Endometrium (tissue), 2 donors: ENCODE data around the gene NTSR1.
"Not testable (repeated sequence)": the region's sequence is repeated elsewhere in the genome, so short reads cannot be mapped to it uniquely, and the experiment has no call there.

ENCODE experiments used
- FAIRE-seq: peaks from 2 replicates; lab custom pipeline; 2012; peaks lifted over from hg19 to GRCh38; lab: Jason Lieb, UNC
- donor health status: control.
- donor health status: control.

NTSR1 gene

GRCh38 chr20:62674370-62674769 is 34.3 kb upstream of the NTSR1 start:
- no peak for FAIRE-seq

GRCh38 chr20:62675156-62675876 is 33.3 kb upstream of the NTSR1 start:
- no peak for FAIRE-seq

GRCh38 chr20:62675877-62676260 is 32.8 kb upstream of the NTSR1 start:
- no peak for FAIRE-seq

- no peak for FAIRE-seq
Observed at GRCh38 chr20:62676976-62677375, 31.7 kb upstream of the NTSR1 start.

- no peak for FAIRE-seq
Observed at GRCh38 chr20:62677678-62678077, 31.0 kb upstream of the NTSR1 start.

GRCh38 chr20:62678553-62678952 is 30.1 kb upstream of the NTSR1 start:
- FAIRE-seq = no peak

- FAIRE-seq = no peak
Observed at GRCh38 chr20:62679978-62680589, 28.6 kb upstream of the NTSR1 start.

GRCh38 chr20:62682912-62683517 is 25.6 kb upstream of the NTSR1 start:
- no peak for FAIRE-seq

- FAIRE-seq = not testable (repeated sequence)
Observed at GRCh38 chr20:62683660-62684322, 24.8 kb upstream of the NTSR1 start.

GRCh38 chr20:62684981-62685380 is 23.7 kb upstream of the NTSR1 start:
- FAIRE-seq = no peak

GRCh38 chr20:62685781-62686555 is 22.7 kb upstream of the NTSR1 start:
- FAIRE-seq = no peak

GRCh38 chr20:62686869-62687830 is 21.5 kb upstream of the NTSR1 start:
- FAIRE-seq = no peak

- no peak for FAIRE-seq
Observed at GRCh38 chr20:62688083-62688482, 20.6 kb upstream of the NTSR1 start.

GRCh38 chr20:62688855-62689460 is 19.7 kb upstream of the NTSR1 start:
- no peak for FAIRE-seq

GRCh38 chr20:62689861-62690260 is 18.8 kb upstream of the NTSR1 start:
- FAIRE-seq = no peak

GRCh38 chr20:62690261-62690820 is 18.3 kb upstream of the NTSR1 start:
- no peak for FAIRE-seq

- FAIRE-seq = no peak
Observed at GRCh38 chr20:62691487-62691886, 17.1 kb upstream of the NTSR1 start.

- no peak for FAIRE-seq
Observed at GRCh38 chr20:62692176-62692575, 16.5 kb upstream of the NTSR1 start.

GRCh38 chr20:62692801-62693523 is 15.7 kb upstream of the NTSR1 start:
- FAIRE-seq = no peak

- FAIRE-seq = no peak
Observed at GRCh38 chr20:62693524-62693922, 15.1 kb upstream of the NTSR1 start.
